ENCODE results near the gene ATXN7L3. TPM values are rescaled to one million over a fixed set of nuclear protein-coding genes. Genes with fewer than 3 reads are reported as not detected.

ATXN7L3 gene
- total and polyA plus RNA-seq, 4 donors, result 41.9 to 118 (median 78.4) TPM

- H3K9me3 ChIP-seq (ENCODE audit: control insufficient read depth, insufficient read depth, low read length), result no peaks in the 10 kb centered on the region
- no peaks in the 10 kb centered on the region for H3K36me3 ChIP-seq (ENCODE audit: control insufficient read depth, insufficient read depth, low read length)
- no peaks in the 10 kb centered on the region for H3K4me1 ChIP-seq (ENCODE audit: control insufficient read depth, insufficient read depth, low read length)
- WGBS (ENCODE audit: insufficient coverage), result 85% methylated on average over 8 of the region's 9 CpGs
- no peak for DNase-seq (ENCODE audit: low read depth in 4 of 6, low spot score in 6 of 6)
- H3K27ac ChIP-seq (ENCODE audit: low read depth, low read length), result no peak overlapping the region
- no peaks in the 10 kb centered on the region for H3K27me3 ChIP-seq (ENCODE audit: control insufficient read depth, insufficient read depth, low read length)
- no peak overlapping the region for H3K4me3 ChIP-seq (ENCODE audit: low read depth, low read length)
These were observed 30.5 kb upstream of the ATXN7L3 start for GRCh38 chr17:44230140-44230539.

DNA sequence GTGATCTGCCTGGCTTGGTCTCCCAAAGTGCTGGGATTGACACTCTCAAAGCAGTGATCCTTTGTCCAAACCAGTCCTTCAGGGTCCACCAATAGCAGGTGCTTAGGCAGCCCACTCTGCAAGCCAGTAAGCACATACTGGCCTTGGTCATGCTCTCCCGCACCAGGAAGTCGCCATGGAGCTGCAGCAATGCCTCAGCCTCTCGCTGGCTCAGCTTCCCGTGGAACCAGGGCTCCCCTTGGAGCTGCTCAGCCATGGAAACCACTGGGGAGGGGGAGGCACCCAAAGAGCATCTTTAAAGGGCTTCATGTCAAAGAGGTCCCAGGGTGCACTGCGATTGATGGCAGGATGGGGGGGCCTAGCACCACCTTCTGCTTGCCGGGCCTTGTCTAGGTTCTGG lies 29.4 kb upstream of the ATXN7L3 start:
- Histone ChIP-seq H3K27ac (ENCODE audit: low read depth, low read length) (no peak overlapping the region), H3K36me3 (ENCODE audit: control insufficient read depth, insufficient read depth, low read length) (no peaks in the 10 kb centered on the region), H3K9me3 (ENCODE audit: control insufficient read depth, insufficient read depth, low read length) (no peaks in the 10 kb centered on the region), H3K4me1 (ENCODE audit: control insufficient read depth, insufficient read depth, low read length) (peaks cover 6% of the 10 kb centered on the region), H3K27me3 (ENCODE audit: control insufficient read depth, insufficient read depth, low read length) (no peaks in the 10 kb centered on the region), H3K4me3 (ENCODE audit: low read depth, low read length) (no peak overlapping the region)
- no peak for DNase-seq (ENCODE audit: low read depth in 4 of 6, low spot score in 6 of 6)
- WGBS (ENCODE audit: insufficient coverage), result 56% methylated on average over 6 of the region's 6 CpGs

DNA sequence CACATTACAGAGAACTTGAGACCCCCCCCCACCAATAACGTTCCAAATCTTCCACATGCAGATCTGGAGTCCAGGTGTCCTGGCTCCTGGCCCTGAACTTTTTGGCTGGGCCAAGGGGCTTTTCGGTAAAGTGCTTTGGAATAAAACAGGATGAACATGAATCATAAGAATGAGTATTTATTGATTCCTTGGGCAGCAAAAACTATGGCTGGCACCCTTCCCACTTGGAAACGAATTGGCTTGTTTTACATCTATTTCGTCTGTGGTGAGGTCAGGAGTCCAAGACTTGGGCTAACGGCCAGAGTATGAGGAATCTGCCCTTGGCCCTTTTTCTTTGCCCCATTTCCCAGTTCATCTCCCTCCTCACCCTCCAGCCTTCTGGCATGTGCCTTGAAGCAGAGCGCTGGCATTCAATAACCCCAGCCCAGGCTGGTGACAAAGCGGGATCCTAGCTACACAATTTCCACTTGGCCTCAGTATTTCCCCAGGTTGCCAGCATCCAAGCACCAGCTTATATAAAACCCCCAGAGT lies 23.9 kb upstream of the ATXN7L3 start:
- H3K27me3 ChIP-seq (ENCODE audit: control insufficient read depth, insufficient read depth, low read length), result no peaks in the 10 kb centered on the region
- no peaks in the 10 kb centered on the region for H3K36me3 ChIP-seq (ENCODE audit: control insufficient read depth, insufficient read depth, low read length)
- no peaks in the 10 kb centered on the region for H3K9me3 ChIP-seq (ENCODE audit: control insufficient read depth, insufficient read depth, low read length)
- no peak overlapping the region for H3K27ac ChIP-seq (ENCODE audit: low read depth, low read length)
- H3K4me1 ChIP-seq (ENCODE audit: control insufficient read depth, insufficient read depth, low read length), result peaks cover 30% of the 10 kb centered on the region
- WGBS (ENCODE audit: insufficient coverage), result 31% methylated on average over 4 of the region's 7 CpGs
- H3K4me3 ChIP-seq (ENCODE audit: low read depth, low read length), result no peak overlapping the region
- DNase-seq (ENCODE audit: low read depth in 4 of 6, low spot score in 6 of 6), result peak in 2 of 6 donors; percentile 38 to 90

GRCh38 chr17:44222112-44222869 lies 22.6 kb upstream of the ATXN7L3 start:
- Histone ChIP-seq H3K27ac (ENCODE audit: low read depth, low read length) (peak overlapping the region; percentile 96), H3K4me1 (ENCODE audit: control insufficient read depth, insufficient read depth, low read length) (peaks cover 39% of the 10 kb centered on the region), H3K36me3 (ENCODE audit: control insufficient read depth, insufficient read depth, low read length) (peaks cover 10% of the 10 kb centered on the region), H3K9me3 (ENCODE audit: control insufficient read depth, insufficient read depth, low read length) (no peaks in the 10 kb centered on the region), H3K27me3 (ENCODE audit: control insufficient read depth, insufficient read depth, low read length) (no peaks in the 10 kb centered on the region), H3K4me3 (ENCODE audit: low read depth, low read length) (peak overlapping the region; percentile 81)
- WGBS (ENCODE audit: insufficient coverage), result 0% methylated on average over 35 of the region's 36 CpGs
- peak in 3 of 6 donors; percentile 84 to 97 (median 93) for DNase-seq (ENCODE audit: low read depth in 4 of 6, low spot score in 6 of 6)

- Histone ChIP-seq H3K27me3 (ENCODE audit: control insufficient read depth, insufficient read depth, low read length) (no peaks in the 10 kb centered on the region), H3K4me1 (ENCODE audit: control insufficient read depth, insufficient read depth, low read length) (peaks cover 42% of the 10 kb centered on the region), H3K9me3 (ENCODE audit: control insufficient read depth, insufficient read depth, low read length) (no peaks in the 10 kb centered on the region), H3K27ac (ENCODE audit: low read depth, low read length) (peak overlapping the region; percentile 96), H3K4me3 (ENCODE audit: low read depth, low read length) (peak overlapping the region; percentile 81), H3K36me3 (ENCODE audit: control insufficient read depth, insufficient read depth, low read length) (peaks cover 15% of the 10 kb centered on the region)
- WGBS (ENCODE audit: insufficient coverage), result 0% methylated on average over 10 of the region's 17 CpGs
- DNase-seq (ENCODE audit: low read depth in 4 of 6, low spot score in 6 of 6), result no peak
These were observed 22.1 kb upstream of the ATXN7L3 start for GRCh38 chr17:44221862-44222111.

DNA sequence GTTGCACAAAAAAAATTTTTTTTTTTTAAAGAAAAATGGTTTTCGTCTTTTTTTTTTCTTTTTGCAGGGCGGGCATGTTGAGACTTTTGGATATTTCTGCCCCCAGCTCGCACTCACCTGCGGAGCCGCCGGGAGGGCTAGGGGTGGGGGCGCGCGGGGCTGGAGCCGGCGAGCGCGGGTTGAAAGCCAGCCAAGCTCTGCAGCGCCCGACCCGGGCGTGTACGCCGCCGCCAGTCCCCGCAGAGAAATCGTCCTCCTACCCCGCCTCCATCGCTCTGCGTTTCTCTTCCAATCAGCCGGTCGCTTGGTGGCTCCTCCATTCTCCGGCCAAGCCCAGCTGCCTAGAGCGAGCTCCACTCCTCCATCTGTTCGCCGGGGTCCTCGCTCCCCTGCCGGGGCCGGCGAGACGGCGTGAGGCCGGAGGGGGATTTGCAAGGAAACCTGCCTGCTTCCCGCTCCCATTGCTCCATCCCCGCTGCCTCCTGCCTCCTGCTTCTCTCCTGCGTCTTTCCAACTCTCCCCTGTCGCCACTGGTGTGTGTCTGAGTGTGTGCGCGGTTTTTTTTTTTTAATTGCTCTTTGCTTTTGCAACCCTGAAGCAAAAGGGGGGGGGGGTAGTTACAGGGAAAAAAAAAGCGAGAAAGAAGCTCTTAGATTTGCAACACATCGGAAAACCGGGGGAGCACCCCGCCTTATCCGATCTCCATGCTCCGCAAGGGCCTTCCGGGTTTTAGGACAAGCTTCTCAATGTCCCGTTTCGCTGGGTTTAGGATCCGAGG lies 21.6 kb upstream of the ATXN7L3 start:
- Histone ChIP-seq H3K4me1 (ENCODE audit: control insufficient read depth, insufficient read depth, low read length) (peaks cover 42% of the 10 kb centered on the region), H3K36me3 (ENCODE audit: control insufficient read depth, insufficient read depth, low read length) (peaks cover 20% of the 10 kb centered on the region), H3K9me3 (ENCODE audit: control insufficient read depth, insufficient read depth, low read length) (no peaks in the 10 kb centered on the region), H3K27ac (ENCODE audit: low read depth, low read length) (peak overlapping the region; percentile 96), H3K4me3 (ENCODE audit: low read depth, low read length) (peak overlapping the region; percentile 81), H3K27me3 (ENCODE audit: control insufficient read depth, insufficient read depth, low read length) (no peaks in the 10 kb centered on the region)
- peak in 3 of 6 donors; percentile 76 to 96 (median 95) for DNase-seq (ENCODE audit: low read depth in 4 of 6, low spot score in 6 of 6)
- under 1% methylated on average over 48 of the region's 54 CpGs for WGBS (ENCODE audit: insufficient coverage)

- Histone ChIP-seq H3K9me3 (ENCODE audit: control insufficient read depth, insufficient read depth, low read length) (no peaks in the 10 kb centered on the region), H3K4me3 (ENCODE audit: low read depth, low read length) (peak overlapping the region; percentile 85), H3K27me3 (ENCODE audit: control insufficient read depth, insufficient read depth, low read length) (no peaks in the 10 kb centered on the region), H3K27ac (ENCODE audit: low read depth, low read length) (peak overlapping the region; percentile 96), H3K36me3 (ENCODE audit: control insufficient read depth, insufficient read depth, low read length) (peaks cover 28% of the 10 kb centered on the region), H3K4me1 (ENCODE audit: control insufficient read depth, insufficient read depth, low read length) (peaks cover 42% of the 10 kb centered on the region)
- under 1% methylated on average over 84 of the region's 108 CpGs for WGBS (ENCODE audit: insufficient coverage)
- DNase-seq (ENCODE audit: low read depth in 4 of 6, low spot score in 6 of 6), result peak in 2 of 6 donors; percentile 50 to 75
These were observed 20.8 kb upstream of the ATXN7L3 start for GRCh38 chr17:44220213-44221083.

DNA sequence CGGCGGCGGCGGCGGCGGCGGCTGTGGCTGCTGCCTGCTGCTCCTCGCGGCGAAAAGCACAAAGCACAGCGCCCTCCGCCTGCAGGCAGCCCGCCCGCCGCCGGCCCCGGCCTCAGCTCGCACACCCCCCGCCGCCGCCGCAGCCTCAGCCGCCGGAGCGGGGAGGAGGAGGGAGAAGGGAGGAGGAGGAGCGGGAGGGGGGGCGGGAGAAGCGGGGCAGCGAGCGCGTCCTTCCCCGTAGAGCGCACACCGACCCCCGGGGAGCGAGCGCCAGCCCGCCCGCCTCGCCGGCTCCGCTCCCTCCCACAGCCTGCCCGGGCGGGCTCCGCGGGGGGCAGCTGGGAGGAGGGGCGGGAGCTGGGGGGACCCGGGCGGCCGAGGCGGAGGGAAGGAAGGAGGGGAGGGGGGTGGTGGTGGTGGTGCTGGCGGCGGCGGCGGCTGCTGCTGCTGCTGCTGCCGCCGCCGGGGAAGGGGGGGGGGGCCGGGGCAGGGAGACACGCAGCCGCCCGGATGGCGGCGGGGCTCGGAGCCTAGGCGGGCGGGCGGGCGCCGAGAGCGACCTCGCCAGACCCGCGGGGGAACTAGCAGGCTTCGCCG lies 20.0 kb upstream of the ATXN7L3 start, which contains the start of gene UBTF:
TSS of gene UBTF (minus strand) at position 60 of the 597 bp plus-strand sequence. CDS start 1,446 bp downstream, outside the sequence.
- H3K27ac ChIP-seq (ENCODE audit: low read depth, low read length), result peak within 1 kb of the TSS; percentile 96
- H3K36me3 ChIP-seq (ENCODE audit: control insufficient read depth, insufficient read depth, low read length), result peaks cover 35% of the 10 kb centered on the region
- peak in 3 of 6 donors; percentile 69 to 93 (median 92) for DNase-seq (ENCODE audit: low read depth in 4 of 6, low spot score in 6 of 6)
- H3K9me3 ChIP-seq (ENCODE audit: control insufficient read depth, insufficient read depth, low read length), result no peaks in the 10 kb centered on the region
- H3K27me3 ChIP-seq (ENCODE audit: control insufficient read depth, insufficient read depth, low read length), result no peaks in the 10 kb centered on the region
- H3K4me1 ChIP-seq (ENCODE audit: control insufficient read depth, insufficient read depth, low read length), result peaks cover 42% of the 10 kb centered on the region
- peak within 1 kb of the TSS; percentile 85 for H3K4me3 ChIP-seq (ENCODE audit: low read depth, low read length)
- 0% methylated on average over 57 of the region's 76 CpGs for WGBS (ENCODE audit: insufficient coverage)

All from spinal cord (tissue), 10 donors.